GM23338 (cell line): ENCODE results near the gene BMP10.

ENCODE experiments used
- CREB1 ChIP-seq: fragments of 250-450 bp; sonication (Bioruptor Pico); IDR thresholded peaks from 2 replicates; pipeline ENCODE4 v1.5.0; 2020; ENCODE audit warnings: low read depth, mild to moderate bottlenecking, moderate library complexity
- CTCF ChIP-seq, 2 experiments: fragments of 200-600 bp in 1 of 2; sonication (generic) in 1 of 2; conservative IDR thresholded peaks; 2 replicates each; pipeline versions ENCODE4 v1.5.1 to v1.6.1; 2016 to 2017; ENCODE audit warnings: antibody characterized with exemption in 2 of 2, low read depth in 2 of 2, mild to moderate bottlenecking in 2 of 2, moderate library complexity in 1 of 2
- EZH2 ChIP-seq: fragments of 200-600 bp; sonication (generic); IDR thresholded peaks from one replicate; pipeline ENCODE4 v1.8.0; 2017; ENCODE audit warnings: antibody characterized with exemption, mild to moderate bottlenecking, low read depth; ENCODE audit not compliant: unreplicated experiment
- EZH2phosphoT487 ChIP-seq: fragments of 200-600 bp; sonication (generic); IDR thresholded peaks from one replicate; pipeline ENCODE4 v1.8.1; 2018; ENCODE audit warnings: antibody characterized with exemption; ENCODE audit not compliant: unreplicated experiment
- NANOG ChIP-seq: IDR thresholded peaks from 2 replicates; pipeline ENCODE4 v1.6.1; 2016; ENCODE audit warnings: antibody characterized with exemption, borderline replicate concordance
- POLR2AphosphoS5 ChIP-seq: IDR thresholded peaks from 2 replicates; pipeline ENCODE4 v1.6.1; 2016; ENCODE audit warnings: antibody characterized with exemption, low read depth
- REST ChIP-seq: IDR thresholded peaks from one replicate; pipeline ENCODE4 v1.6.1; 2018; ENCODE audit warnings: antibody characterized with exemption; ENCODE audit not compliant: unreplicated experiment
- STAT1 ChIP-seq: IDR thresholded peaks from one replicate; pipeline ENCODE4 v1.6.1; 2016; ENCODE audit warnings: antibody characterized with exemption; ENCODE audit not compliant: unreplicated experiment
- ZNF331 ChIP-seq: fragments of 250-450 bp; sonication (Bioruptor Pico); IDR thresholded peaks from 2 replicates; pipeline ENCODE4 v1.5.0; 2020; ENCODE audit warnings: low read depth, mild to moderate bottlenecking, moderate library complexity
- ZNF462 ChIP-seq: fragments of 250-450 bp; sonication (Bioruptor Pico); IDR thresholded peaks from 2 replicates; pipeline ENCODE4 v1.5.0; 2020; ENCODE audit warnings: mild to moderate bottlenecking, moderate library complexity

GRCh38 chr2:68913359-68913758, 42.2 kb upstream of the BMP10 start:
- TF ChIP-seq EZH2 = no peak
- no peak for TF ChIP-seq REST
- TF ChIP-seq CTCF (conservative IDR thresholded peaks at IDR 0.05; ENCODE audit: low read depth in 2 of 2) = no peak
- no peak for TF ChIP-seq POLR2AphosphoS5
- TF ChIP-seq ZNF331 = no peak
- TF ChIP-seq CREB1 (CRISPR knock-in tag) = no peak
- no peak for TF ChIP-seq EZH2phosphoT487
- no peak for TF ChIP-seq STAT1
- no peak for TF ChIP-seq NANOG
- no peak for TF ChIP-seq ZNF462 (CRISPR knock-in tag)
